Endothelial cell of hepatic sinusoid (primary cell): Measurements from ENCODE around the gene PLA2G6.

Experiments used
- in situ Hi-C: cut with HindIII; loops from 2 replicates; pipeline ENCODE4 v1.10.0; 2017; ENCODE audit warnings: low sequenced_read_pairs

The PLA2G6 gene

GRCh38 chr22:38115423-38116205 lies 66.0 kb downstream of the PLA2G6 start:
- in situ Hi-C loops, result loop anchor here (5.0 kb wide), 1 partner anchor 57 kb away; no protein-coding TSS in a partner anchor

GRCh38 chr22:38114484-38115398 lies 66.9 kb downstream of the PLA2G6 start:
- in situ Hi-C loops, result loop anchor here (5.0 kb wide), 1 partner anchor 58 kb away; no protein-coding TSS in a partner anchor

GRCh38 chr22:38112381-38112780 lies 69.2 kb downstream of the PLA2G6 start:
- in situ Hi-C loops, result no loop called here

GRCh38 chr22:38111925-38112355 lies 69.7 kb downstream of the PLA2G6 start:
- in situ Hi-C loops, result no loop called here

- in situ Hi-C loops, result no loop called here
Observed at GRCh38 chr22:38110863-38111852, 70.5 kb downstream of the PLA2G6 start.

- in situ Hi-C loops, result no loop called here
Observed at GRCh38 chr22:38110008-38110862, 71.4 kb downstream of the PLA2G6 start, which contains the start of gene BAIAP2L2. Gene BAIAP2L2 (minus strand): TSS chr22:38110684. CDS start chr22:38110525, 159 bp downstream.

- in situ Hi-C loops, result no loop called here
Observed at GRCh38 chr22:38109371-38110001, 72.1 kb downstream of the PLA2G6 start.

GRCh38 chr22:38108561-38109319 lies 72.9 kb downstream of the PLA2G6 start:
- in situ Hi-C loops, result no loop called here

- in situ Hi-C loops, result no loop called here
Observed at GRCh38 chr22:38107692-38108515, 73.7 kb downstream of the PLA2G6 start.

GRCh38 chr22:38106814-38107578 lies 74.6 kb downstream of the PLA2G6 start:
- in situ Hi-C loops, result no loop called here

GRCh38 chr22:38104084-38104483 lies 77.5 kb downstream of the PLA2G6 start:
- in situ Hi-C loops, result no loop called here

GRCh38 chr22:38103641-38104040 lies 78.0 kb downstream of the PLA2G6 start:
- in situ Hi-C loops, result no loop called here

GRCh38 chr22:38098410-38099249 lies 83.0 kb downstream of the PLA2G6 start:
- in situ Hi-C loops, result loop anchor here (10.0 kb wide), 1 partner anchor 134 kb away; no protein-coding TSS in a partner anchor

GRCh38 chr22:38097557-38098409 lies 83.8 kb downstream of the PLA2G6 start:
- in situ Hi-C loops, result loop anchor here (10.0 kb wide), 1 partner anchor 133 kb away; no protein-coding TSS in a partner anchor

GRCh38 chr22:38097058-38097457 lies 84.6 kb downstream of the PLA2G6 start:
- in situ Hi-C loops, result loop anchor here (10.0 kb wide), 1 partner anchor 132 kb away; no protein-coding TSS in a partner anchor
